ENCODE results near the gene TAF7.
"Not testable (repeated sequence)": the region's sequence is repeated elsewhere in the genome, so short reads cannot be mapped to it uniquely, and the experiment has no call there.

Gene TAF7

DNA sequence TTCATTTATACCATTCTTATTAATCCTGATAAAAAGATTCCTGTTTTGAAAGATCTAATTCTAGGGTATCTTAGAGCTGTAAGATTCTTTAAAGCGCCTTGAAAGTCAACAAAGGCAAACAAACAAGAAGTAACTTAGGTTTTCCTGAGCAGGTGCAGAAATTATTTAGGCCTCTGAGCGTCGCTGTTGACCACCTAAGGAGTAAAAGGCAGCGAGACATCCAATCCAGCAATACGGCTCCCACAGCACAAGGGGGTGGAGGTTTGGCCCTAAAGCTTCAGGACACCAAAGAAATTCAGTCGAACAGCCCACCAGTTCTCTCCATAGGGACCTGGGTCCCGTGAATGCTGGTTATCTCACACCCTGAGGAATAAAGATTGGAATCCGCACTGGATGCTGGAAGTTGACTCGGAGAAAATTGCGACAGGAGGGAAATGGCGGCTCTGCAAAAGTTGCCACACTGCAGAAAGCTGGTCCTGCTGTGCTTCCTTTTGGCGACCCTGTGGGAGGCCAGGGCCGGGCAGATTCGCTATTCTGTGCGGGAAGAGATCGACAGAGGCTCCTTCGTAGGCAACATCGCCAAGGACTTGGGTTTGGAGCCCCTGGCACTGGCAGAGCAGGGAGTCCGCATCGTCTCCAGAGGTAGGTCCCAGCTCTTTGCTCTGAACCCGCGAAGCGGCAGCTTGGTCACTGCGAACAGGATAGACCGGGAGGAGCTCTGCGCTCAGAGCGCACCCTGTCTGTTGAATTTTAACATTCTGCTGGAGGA is 18.1 kb upstream of the TAF7 start, which contains the start of gene PCDHGA2:
Gene PCDHGA2, plus strand, starts transcription at position 223 of the 769 bp plus-strand sequence.
- DNase-seq (ENCODE audit: low read depth, low spot score) = no peak

DNA sequence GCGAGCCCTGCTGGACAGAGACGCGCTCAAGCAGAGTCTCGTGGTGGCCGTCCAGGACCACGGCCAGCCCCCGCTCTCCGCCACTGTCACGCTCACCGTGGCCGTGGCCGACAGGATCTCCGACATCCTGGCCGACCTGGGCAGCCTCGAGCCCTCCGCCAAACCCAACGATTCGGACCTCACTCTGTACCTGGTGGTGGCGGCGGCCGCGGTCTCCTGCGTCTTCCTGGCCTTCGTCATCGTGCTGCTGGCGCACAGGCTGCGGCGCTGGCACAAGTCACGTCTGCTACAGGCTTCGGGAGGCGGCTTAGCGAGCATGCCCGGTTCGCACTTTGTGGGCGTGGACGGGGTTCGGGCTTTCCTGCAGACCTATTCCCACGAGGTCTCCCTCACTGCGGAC is 12.0 kb upstream of the TAF7 start:
- DNase-seq (ENCODE audit: low read depth, low spot score) = not testable (repeated sequence)

DNA sequence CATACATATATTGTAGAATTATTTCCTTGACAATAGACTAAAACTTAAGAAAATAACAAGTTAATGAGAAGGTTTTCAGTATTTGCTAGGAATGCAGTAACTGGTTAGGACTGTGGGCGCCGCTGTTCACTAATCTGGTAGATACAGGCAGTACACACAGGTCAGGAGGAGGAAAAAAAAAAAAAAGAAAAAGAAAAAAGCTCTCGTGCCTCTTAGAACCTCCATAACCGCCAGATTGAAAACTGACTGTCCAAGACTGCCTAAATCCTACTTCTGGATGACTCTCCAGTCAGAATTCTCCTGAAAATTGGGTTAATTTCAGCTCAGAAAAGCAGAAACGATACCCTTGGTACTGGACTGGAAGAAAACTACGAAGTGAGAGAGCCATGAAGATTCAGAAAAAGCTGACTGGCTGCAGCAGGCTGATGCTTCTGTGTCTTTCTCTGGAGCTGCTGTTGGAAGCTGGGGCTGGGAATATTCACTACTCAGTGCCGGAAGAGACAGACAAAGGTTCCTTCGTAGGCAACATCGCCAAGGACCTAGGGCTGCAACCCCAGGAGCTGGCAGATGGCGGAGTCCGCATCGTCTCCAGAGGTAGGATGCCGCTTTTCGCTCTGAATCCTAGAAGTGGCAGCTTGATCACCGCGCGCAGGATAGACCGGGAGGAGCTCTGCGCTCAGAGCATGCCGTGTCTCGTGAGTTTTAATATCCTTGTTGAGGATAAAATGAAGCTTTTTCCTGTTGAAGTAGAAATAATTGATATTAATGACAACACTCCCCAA is 9.9 kb upstream of the TAF7 start, which contains the start of gene PCDHGA1:
Gene PCDHGA1, plus strand, starts transcription at position 216 of the 782 bp plus-strand sequence.
- no peak for DNase-seq (ENCODE audit: low read depth, low spot score)

DNA sequence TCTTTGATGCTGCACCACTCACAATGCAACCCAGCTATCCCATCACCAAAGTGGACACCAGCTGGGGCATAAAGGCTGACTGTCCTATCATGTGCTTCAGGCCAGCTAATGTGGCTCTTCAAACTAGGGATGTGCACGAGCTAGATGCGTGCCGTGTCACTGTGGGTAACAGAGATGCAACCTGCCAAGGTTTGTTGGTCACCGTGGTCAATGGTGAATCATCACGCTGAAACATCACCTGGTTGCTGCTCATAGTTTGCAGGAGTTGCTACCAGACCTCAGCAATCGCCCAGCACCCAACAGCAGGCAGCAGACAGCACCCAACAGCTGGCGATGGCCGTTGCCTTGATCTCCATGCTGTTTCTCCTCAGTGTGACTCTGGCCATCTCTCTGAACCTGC is 7.6 kb upstream of the TAF7 start:
- no peak for DNase-seq (ENCODE audit: low read depth, low spot score)

DNA sequence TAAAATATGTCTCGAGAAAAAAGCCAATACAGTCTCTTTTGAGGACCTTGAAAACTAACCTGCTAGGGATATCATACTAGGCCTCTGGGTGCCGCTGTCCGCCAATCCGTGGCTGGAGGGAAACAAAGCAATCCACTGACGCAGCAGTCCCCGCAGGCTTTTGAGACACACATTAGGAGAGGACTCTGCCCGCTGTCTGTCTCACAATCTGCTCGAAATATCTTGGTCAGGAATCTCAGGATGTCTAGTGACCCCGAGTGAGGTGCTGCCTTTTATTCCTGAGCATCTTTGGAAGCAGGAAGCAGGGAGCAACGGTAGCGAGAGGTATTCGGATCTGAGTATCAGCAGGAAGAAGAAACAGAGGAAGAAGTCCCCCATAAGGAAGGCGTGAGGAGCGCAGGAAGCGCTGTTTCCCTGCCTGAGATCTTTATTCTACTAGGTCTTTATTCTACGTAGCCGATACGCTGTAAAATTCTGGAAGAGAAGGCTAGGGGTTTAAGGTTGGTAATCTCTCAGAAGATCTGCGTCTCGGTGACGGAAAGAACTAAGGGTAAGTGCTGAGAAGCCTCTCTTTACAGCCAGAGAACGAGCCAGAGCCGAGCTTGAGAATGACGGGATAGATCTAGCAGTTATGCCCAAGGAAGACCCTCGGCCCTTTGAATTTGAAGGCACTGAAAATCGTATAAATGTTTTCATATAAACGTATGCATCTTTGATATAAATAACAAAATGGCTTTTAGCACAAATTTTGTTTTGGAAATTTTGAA is 5.7 kb upstream of the TAF7 start:
- no peak for DNase-seq (ENCODE audit: low read depth, low spot score)

DNA sequence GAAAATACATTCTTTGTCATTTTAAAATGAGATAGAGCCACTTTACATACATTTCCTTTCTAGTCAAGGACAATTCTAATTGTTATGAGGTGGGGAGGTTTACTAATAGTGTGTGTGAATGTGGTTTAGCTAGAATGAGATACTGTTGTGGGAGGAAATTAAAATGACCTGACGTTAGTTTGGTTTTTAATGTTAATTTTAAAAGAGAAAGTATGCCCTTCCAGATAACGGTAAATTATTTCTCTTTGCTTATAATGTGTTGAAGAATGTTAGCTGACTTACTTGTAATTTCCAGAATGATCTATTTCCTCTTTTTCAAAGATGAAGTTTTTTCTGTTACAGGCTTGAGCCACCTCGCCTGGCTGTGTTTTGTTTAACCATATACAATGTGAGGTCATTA is 1.7 kb upstream of the TAF7 start:
- no peak for DNase-seq (ENCODE audit: low read depth, low spot score)

DNA sequence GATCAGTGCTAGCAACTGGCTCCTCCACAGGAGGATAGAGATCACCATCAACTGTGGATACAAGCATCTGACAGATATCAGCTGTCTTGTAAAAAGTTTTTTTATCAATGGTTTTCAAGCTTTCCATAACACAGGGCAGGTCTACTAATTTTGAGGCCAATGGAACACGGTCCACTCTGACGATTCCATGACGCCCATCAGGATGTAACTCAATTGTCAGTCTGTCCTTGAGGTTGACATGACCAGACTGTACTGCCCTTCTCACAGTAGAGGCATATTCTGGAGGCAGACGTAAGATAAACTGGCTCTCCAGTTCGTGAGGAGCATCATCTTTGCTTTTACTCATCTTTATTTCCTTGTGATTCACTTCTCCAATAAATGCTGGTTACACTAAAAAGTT is 885 bp downstream of the TAF7 start:
- no peak for DNase-seq (ENCODE audit: low read depth, low spot score)

DNA sequence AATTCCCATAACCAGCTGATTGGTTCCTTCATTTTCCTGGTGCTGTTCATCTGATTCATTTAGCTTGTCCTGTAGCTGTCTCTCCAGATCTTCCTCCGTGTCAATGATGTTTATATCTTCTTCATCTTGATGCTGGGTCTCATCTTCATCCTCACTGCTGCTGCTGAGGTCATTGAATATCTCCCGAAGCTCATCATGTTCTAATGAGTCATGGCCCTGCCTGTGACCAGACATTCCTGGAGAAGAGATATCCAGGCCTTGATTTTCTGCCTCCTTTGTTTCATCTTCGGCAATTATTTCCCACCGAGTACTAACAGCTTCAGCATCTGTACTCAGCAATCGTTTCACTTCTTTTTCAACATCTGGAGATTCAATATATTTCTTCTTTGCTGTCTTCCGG is 1.4 kb downstream of the TAF7 start:
- DNase-seq (ENCODE audit: low read depth, low spot score) = no peak

DNA sequence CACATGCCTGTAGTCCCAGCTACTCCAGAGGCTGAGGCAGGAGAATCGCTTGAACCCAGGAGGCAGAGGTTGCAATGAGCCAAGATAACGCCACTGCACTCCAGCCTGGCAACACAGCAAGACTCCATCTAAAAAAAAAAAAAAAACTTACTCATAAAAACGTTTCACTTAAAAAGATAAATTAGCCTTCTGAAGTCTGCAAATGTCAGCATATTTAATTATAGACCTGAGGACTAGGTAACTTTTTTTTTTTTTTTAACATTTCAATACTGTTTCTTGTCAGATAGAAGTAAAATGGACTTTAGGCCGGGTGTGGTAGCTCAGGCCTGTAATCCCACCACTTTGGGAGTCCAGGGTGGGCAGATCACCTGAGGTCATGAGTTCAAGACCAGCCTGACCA is 3.6 kb downstream of the TAF7 start:
- DNase-seq (ENCODE audit: low read depth, low spot score) = not testable (repeated sequence)

DNA sequence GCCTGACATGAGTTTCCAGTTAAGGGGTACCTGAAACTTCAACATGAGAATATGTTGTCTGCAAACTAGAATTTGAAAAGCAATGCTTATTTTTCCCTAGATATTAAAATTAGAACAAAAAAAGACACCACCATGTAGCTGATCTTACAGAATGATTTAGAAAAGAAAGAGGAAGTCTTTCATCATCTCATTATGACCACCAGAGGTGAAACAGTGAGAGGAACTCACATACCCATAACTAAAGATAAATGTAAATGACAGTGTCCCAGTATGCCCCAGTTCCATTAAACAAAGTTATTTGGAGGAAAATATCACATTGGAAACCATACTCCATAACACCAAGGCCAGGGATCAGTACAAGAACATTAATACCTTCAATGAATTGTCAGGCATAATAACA is 6.9 kb downstream of the TAF7 start:
- no peak for DNase-seq (ENCODE audit: low read depth, low spot score)

DNA sequence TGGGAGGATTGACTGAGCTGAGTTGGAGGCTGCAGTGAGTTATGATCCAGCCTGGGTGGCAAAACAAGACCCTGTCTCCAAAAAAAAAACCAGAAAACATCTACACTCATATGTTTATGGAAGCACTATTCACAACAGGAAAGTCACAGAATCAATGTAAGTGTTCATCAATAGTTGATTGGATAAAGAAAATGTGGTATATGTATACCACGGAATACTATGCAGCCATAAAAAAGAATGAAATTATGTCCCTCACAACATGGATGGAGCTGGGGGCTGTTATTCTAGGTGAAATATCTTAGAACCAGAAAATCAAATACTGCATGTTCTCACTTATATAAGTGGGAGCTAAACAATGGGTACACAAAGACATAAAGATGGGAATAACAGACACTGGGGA is 14.0 kb downstream of the TAF7 start:
- DNase-seq (ENCODE audit: low read depth, low spot score) = no peak

DNA sequence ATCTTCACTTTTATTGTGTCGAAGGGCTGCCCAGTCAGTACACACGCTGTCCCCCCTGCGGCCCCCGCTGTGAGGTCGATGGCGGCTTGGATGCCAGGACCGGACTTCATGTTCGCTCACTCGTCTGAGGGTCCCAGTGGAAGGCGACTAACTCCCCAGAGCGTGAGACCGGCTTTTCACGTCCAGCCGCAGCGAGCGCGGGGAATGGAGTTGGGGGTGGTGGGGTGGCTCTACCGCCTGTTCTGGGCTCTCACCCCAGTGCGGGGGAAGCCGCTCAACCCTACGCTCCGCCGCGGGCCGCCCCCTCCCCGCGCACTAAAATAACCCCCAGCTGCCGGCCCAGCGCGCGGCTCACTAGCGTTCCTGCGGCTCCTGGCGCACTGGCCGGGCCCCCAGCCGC is 16.8 kb downstream of the TAF7 start, which contains the start of gene SLC25A2:
Gene SLC25A2, minus strand, starts transcription at position 294 of the 400 bp plus-strand sequence. Its CDS starts 184 bp downstream, at position 110.
- no peak for DNase-seq (ENCODE audit: low read depth, low spot score)

DNA sequence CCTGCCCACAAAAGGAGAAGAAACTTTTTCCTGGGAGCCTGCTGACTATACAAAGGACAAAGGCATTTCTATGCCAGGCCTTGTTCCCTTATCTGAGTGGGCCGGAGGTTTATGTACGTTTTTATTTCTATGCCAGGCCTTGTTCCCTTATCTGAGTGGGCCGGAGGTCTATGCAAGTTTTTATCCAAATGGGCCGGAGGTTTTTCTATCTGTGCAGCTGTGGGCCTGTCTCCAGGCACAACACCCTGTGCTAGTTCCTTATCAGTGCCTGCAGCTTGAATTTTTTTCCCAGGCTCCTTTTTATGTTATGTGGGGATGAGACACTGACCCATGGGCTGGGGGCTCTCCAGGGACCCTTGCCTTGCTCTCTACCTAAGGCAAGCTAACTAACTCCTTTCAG is 22.2 kb downstream of the TAF7 start:
- DNase-seq (ENCODE audit: low read depth, low spot score) = no peak

DNA sequence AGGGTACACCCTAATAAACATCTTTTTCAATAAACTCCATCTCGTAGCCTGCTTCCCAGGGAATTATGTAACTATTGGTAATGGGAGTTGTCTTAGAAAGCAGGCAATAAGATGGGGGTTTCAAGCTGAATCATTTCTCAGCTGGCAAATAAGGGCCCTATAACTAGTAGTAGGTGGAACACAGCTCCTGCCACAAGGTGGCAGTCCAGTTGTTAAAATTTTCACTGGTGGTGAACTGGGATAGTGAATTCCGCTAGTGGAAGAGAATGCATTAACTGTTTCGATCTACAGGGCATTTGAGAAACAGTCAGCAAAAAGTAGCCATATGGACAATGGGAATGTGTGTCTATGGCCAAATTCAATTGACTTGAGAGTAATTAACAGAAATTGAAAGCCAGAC is 47.7 kb downstream of the TAF7 start:
- no peak for DNase-seq (ENCODE audit: low read depth, low spot score)

DNA sequence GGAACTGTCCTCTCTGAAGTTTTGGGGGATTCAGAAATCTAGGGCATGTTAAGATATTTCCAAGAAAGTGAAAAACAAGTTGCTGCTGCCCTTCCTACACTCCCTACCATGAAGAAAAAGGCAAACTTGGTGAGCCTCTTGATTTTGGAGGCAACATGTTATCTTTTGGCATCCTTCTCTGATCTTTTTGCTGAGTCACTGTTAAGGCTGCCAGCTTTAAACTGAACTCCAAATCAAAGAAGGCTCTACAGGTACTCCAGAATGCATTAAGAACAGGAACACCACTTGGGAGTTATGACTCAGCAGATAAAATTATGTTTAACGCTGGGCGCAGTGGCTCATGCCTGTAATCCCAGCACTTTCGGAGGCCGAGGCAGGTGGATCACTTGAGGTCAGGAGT is 51.4 kb downstream of the TAF7 start:
- DNase-seq (ENCODE audit: low read depth, low spot score) = no peak

Data from smooth muscle cell of the brain vasculature (primary cell).